ENCODE results near the gene HYAL3. TPM values are rescaled to one million over a fixed set of nuclear protein-coding genes. Genes with fewer than 3 reads are reported as not detected.
A peak's percentile ranks its signal among the peaks of the same experiment; 100 is the strongest.

HYAL3 gene
- total RNA-seq, 1 experiment from 2014 or later, result 2.9 TPM

DNA sequence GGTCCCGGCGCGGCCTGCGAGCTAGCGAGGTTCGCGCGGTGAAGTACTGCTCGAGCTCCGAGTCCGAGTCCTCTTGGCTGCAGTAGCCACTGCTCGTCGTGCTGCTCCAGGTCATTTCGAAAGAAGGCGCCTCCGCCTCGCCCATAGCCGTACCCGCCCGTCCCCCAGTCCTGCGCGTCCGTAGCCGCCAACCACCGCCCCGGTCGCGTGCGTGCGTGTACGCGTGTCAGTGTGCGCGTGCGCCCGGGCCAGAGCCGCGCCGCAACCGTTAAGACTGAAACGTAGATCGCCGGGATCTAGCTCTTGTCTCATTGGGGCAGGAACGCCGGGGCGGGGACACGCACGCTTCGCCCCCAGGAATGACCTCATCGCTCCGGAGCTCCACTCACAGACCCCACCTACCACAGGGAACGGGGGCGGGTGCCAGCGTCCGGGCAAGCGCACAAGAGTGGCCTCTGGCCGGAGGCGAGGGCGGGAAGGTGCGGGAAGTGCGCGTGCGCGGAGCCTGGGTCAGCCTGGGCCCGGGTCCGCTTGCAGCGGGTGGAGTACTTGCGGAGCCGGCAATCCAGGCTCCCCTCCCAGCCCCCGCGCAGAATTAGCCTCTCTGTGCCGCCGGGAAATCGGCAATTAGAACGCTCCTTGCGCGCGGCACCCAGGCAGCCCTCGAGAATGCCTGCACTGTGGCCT is 38.1 kb upstream of the HYAL3 start (continued):
- TF ChIP-seq ZNF396 (CRISPR knock-in tag; IDR thresholded peaks at IDR 0.05; ENCODE audit: borderline replicate concordance) (no peak), GABPB1 (CRISPR knock-in tag; IDR thresholded peaks at IDR 0.05) (peak; percentile 50; the same call in 1 of the 2 replicates), PRDM15 (CRISPR knock-in tag; IDR thresholded peaks at IDR 0.05) (0 out of 2 replicates have a peak, but pooled peaks have one; percentile 4), CBFB (CRISPR knock-in tag; IDR thresholded peaks at IDR 0.05; ENCODE audit: low read depth) (0 out of 2 replicates have a peak, but pooled peaks have one; percentile 10), ZNF425 (CRISPR knock-in tag; conservative IDR thresholded peaks at IDR 0.05) (no peak), TEAD1 (CRISPR knock-in tag; IDR thresholded peaks at IDR 0.05) (peak; percentile 87; the same call in 1 of the 2 replicates), ZNF219 (CRISPR knock-in tag; IDR thresholded peaks at IDR 0.05; ENCODE audit: borderline replicate concordance) (no peak), ZNF671 (CRISPR knock-in tag; IDR thresholded peaks at IDR 0.05) (no peak), ATF1 (CRISPR knock-in tag; IDR thresholded peaks at IDR 0.05) (no peak), HMGA2 (CRISPR knock-in tag; IDR thresholded peaks at IDR 0.05) (no peak), AFF4 (CRISPR knock-in tag; IDR thresholded peaks at IDR 0.05; ENCODE audit: borderline replicate concordance) (0 out of 2 replicates have a peak, but pooled peaks have one; percentile 64)
- TF ChIP-seq, protein P1, sequence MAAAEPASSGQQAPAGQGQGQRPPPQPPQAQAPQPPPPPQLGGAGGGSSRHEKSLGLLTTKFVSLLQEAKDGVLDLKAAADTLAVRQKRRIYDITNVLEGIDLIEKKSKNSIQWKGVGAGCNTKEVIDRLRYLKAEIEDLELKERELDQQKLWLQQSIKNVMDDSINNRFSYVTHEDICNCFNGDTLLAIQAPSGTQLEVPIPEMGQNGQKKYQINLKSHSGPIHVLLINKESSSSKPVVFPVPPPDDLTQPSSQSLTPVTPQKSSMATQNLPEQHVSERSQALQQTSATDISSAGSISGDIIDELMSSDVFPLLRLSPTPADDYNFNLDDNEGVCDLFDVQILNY (CRISPR knock-in tag; IDR thresholded peaks at IDR 0.05), result peak; percentile 64; the same call in 1 of the 2 replicates
- TF ChIP-seq, protein P2, sequence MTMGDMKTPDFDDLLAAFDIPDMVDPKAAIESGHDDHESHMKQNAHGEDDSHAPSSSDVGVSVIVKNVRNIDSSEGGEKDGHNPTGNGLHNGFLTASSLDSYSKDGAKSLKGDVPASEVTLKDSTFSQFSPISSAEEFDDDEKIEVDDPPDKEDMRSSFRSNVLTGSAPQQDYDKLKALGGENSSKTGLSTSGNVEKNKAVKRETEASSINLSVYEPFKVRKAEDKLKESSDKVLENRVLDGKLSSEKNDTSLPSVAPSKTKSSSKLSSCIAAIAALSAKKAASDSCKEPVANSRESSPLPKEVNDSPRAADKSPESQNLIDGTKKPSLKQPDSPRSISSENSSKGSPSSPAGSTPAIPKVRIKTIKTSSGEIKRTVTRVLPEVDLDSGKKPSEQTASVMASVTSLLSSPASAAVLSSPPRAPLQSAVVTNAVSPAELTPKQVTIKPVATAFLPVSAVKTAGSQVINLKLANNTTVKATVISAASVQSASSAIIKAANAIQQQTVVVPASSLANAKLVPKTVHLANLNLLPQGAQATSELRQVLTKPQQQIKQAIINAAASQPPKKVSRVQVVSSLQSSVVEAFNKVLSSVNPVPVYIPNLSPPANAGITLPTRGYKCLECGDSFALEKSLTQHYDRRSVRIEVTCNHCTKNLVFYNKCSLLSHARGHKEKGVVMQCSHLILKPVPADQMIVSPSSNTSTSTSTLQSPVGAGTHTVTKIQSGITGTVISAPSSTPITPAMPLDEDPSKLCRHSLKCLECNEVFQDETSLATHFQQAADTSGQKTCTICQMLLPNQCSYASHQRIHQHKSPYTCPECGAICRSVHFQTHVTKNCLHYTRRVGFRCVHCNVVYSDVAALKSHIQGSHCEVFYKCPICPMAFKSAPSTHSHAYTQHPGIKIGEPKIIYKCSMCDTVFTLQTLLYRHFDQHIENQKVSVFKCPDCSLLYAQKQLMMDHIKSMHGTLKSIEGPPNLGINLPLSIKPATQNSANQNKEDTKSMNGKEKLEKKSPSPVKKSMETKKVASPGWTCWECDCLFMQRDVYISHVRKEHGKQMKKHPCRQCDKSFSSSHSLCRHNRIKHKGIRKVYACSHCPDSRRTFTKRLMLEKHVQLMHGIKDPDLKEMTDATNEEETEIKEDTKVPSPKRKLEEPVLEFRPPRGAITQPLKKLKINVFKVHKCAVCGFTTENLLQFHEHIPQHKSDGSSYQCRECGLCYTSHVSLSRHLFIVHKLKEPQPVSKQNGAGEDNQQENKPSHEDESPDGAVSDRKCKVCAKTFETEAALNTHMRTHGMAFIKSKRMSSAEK (CRISPR knock-in tag; IDR thresholded peaks at IDR 0.05; ENCODE audit: borderline replicate concordance), result no peak
- TF ChIP-seq, protein P3, sequence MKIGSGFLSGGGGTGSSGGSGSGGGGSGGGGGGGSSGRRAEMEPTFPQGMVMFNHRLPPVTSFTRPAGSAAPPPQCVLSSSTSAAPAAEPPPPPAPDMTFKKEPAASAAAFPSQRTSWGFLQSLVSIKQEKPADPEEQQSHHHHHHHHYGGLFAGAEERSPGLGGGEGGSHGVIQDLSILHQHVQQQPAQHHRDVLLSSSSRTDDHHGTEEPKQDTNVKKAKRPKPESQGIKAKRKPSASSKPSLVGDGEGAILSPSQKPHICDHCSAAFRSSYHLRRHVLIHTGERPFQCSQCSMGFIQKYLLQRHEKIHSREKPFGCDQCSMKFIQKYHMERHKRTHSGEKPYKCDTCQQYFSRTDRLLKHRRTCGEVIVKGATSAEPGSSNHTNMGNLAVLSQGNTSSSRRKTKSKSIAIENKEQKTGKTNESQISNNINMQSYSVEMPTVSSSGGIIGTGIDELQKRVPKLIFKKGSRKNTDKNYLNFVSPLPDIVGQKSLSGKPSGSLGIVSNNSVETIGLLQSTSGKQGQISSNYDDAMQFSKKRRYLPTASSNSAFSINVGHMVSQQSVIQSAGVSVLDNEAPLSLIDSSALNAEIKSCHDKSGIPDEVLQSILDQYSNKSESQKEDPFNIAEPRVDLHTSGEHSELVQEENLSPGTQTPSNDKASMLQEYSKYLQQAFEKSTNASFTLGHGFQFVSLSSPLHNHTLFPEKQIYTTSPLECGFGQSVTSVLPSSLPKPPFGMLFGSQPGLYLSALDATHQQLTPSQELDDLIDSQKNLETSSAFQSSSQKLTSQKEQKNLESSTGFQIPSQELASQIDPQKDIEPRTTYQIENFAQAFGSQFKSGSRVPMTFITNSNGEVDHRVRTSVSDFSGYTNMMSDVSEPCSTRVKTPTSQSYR (CRISPR knock-in tag; IDR thresholded peaks at IDR 0.05), result peak; percentile 56; the same call in 1 of the 2 replicates
- TF ChIP-seq, protein P4, sequence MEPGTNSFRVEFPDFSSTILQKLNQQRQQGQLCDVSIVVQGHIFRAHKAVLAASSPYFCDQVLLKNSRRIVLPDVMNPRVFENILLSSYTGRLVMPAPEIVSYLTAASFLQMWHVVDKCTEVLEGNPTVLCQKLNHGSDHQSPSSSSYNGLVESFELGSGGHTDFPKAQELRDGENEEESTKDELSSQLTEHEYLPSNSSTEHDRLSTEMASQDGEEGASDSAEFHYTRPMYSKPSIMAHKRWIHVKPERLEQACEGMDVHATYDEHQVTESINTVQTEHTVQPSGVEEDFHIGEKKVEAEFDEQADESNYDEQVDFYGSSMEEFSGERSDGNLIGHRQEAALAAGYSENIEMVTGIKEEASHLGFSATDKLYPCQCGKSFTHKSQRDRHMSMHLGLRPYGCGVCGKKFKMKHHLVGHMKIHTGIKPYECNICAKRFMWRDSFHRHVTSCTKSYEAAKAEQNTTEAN (CRISPR knock-in tag; IDR thresholded peaks at IDR 0.05), result peak; percentile 86; the same call in 1 of the 2 replicates
